Left lung (tissue), 10 donors: Measurements from ENCODE around the gene MLH1. TPM values are rescaled to one million over a fixed set of nuclear protein-coding genes. Genes with fewer than 3 reads are reported as not detected.

ENCODE experiments used
- ATAC-seq: fragments of 200-7000 bp; cut with Tn5 transposase; one replicate; pipeline ENCODE4 v1.9.1; 2020; ENCODE audit warnings: moderate library complexity
- DNase-seq, 4 donors: peaks; one replicate each; pipeline ENCODE4 v3.0.0-alpha.2; 2013 to 2020
- H3K27ac ChIP-seq, 2 donors: fragments of 200-600 bp; sonication (generic) in 1 of 2; one replicate each; pipeline versions ENCODE4 v1.5.0 to v1.8.0; 2020 to 2021
- H3K27me3 ChIP-seq, 2 donors: fragments of 200-600 bp; sonication (generic) in 1 of 2; one replicate each; pipeline versions ENCODE4 v1.5.0 to v1.8.0; 2020 to 2021
- H3K36me3 ChIP-seq, 2 donors: fragments of 200-600 bp; sonication (generic) in 1 of 2; one replicate each; pipeline versions ENCODE4 v1.5.0 to v1.8.0; 2020 to 2021
- H3K4me1 ChIP-seq, 2 donors: fragments of 200-600 bp; one replicate each; pipeline ENCODE4 v1.8.0; 2021
- H3K4me3 ChIP-seq, 2 donors: fragments of 200-600 bp; sonication (generic) in 1 of 2; one replicate each; pipeline versions ENCODE4 v1.5.0 to v1.8.0; 2020 to 2021; ENCODE audit warnings: mild to moderate bottlenecking in 1 of 2
- H3K9me3 ChIP-seq, 2 donors: fragments of 200-600 bp; sonication (generic) in 1 of 2; one replicate each; pipeline versions ENCODE4 v1.5.0 to v1.8.0; 2020 to 2021
- intact Hi-C, 2 donors: fragments of 100-400 bp; cut with DNase I; formaldehyde crosslinking; loops; one replicate each; pipeline versions ENCODE4 v1.11.2 to v1.14.2; 2022
- polyA plus RNA-seq, 6 donors: library from polyadenylated mRNA; unstranded; fragments of 120-200 nt; gene quantifications; one replicate each; pipeline ENCODE4 v1.2.1, GENCODE V29; 2013; ENCODE audit not compliant: insufficient read length in 6 of 6
- total RNA-seq, 2 donors: library from RNA; stranded (reverse); fragmentation: NEBNext Ultra II Directional; extraction: Animal tissue kit (Norgen Biotek cat#: 25700); gene quantifications; one replicate each; pipeline ENCODE4 v1.2.1, GENCODE V29; 2021
- TF ChIP-seq, protein P1 (sequence below), 2 donors: fragments of 200-600 bp; sonication (generic) in 1 of 2; IDR thresholded peaks; one replicate each; pipeline versions ENCODE4 v1.5.0 to v1.8.0; 2021; ENCODE audit warnings: antibody characterized with exemption in 2 of 2
- donor health status: DM: no; HTN: yes; CAD: no.
- donor health status: DM: no; HTN: no; CAD: no.

The MLH1 gene
- total and polyA plus RNA-seq, 8 donors, result 26.1 to 68.5 (median 56.9) TPM

DNA sequence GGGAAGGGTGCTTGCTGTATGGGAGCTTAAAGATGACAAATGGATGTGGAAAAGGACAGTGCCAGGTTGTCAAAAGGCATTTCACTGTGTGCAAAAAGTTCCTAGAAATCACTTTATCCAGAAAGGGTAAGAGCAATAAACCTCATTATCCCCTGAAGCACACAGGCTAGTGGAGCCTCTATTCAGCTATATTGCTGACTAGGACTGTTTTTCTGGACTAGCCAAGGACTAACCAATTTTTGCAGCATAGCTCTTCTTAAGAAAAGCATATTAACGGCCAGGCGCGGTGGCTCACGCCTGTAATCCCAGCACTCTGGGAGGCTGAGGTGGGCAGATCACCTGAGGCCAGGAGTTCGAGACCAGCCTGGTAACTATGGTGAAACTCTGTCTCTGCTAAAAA lies 64.8 kb downstream of the MLH1 start:
- peaks cover 0 to 91% of the 10 kb centered on the region in 2 donors for H3K36me3 ChIP-seq
- H3K4me3 ChIP-seq, result no peak overlapping the region
- peaks cover 6 to 24% of the 10 kb centered on the region in 2 donors for H3K4me1 ChIP-seq
- TF ChIP-seq, protein P1, sequence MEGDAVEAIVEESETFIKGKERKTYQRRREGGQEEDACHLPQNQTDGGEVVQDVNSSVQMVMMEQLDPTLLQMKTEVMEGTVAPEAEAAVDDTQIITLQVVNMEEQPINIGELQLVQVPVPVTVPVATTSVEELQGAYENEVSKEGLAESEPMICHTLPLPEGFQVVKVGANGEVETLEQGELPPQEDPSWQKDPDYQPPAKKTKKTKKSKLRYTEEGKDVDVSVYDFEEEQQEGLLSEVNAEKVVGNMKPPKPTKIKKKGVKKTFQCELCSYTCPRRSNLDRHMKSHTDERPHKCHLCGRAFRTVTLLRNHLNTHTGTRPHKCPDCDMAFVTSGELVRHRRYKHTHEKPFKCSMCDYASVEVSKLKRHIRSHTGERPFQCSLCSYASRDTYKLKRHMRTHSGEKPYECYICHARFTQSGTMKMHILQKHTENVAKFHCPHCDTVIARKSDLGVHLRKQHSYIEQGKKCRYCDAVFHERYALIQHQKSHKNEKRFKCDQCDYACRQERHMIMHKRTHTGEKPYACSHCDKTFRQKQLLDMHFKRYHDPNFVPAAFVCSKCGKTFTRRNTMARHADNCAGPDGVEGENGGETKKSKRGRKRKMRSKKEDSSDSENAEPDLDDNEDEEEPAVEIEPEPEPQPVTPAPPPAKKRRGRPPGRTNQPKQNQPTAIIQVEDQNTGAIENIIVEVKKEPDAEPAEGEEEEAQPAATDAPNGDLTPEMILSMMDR (IDR thresholded peaks at IDR 0.05), result no peak
- ATAC-seq, result no peak
- DNase-seq, result no peak
- H3K9me3 ChIP-seq, result no peaks in the 10 kb centered on the region
- H3K27me3 ChIP-seq, result no peaks in the 10 kb centered on the region
- H3K27ac ChIP-seq, result no peak overlapping the region
- intact Hi-C loops, result no loop called here

- H3K27ac ChIP-seq, result no peak overlapping the region
- peaks cover 0 to 67% of the 10 kb centered on the region in 2 donors for H3K36me3 ChIP-seq
- intact Hi-C loops, result no loop called here
- no peak for ATAC-seq
- DNase-seq, result no peak
- no peaks in the 10 kb centered on the region for H3K27me3 ChIP-seq
- peaks cover 4 to 7% of the 10 kb centered on the region in 2 donors for H3K4me1 ChIP-seq
- TF ChIP-seq, protein P1 (IDR thresholded peaks at IDR 0.05), result no peak
- H3K9me3 ChIP-seq, result no peaks in the 10 kb centered on the region
- no peak overlapping the region for H3K4me3 ChIP-seq
Observed at GRCh38 chr3:37064747-37065146, 71.4 kb downstream of the MLH1 start.

GRCh38 chr3:37067577-37067976 lies 74.3 kb downstream of the MLH1 start:
- H3K36me3 ChIP-seq, result peaks cover 0 to 53% of the 10 kb centered on the region in 2 donors
- DNase-seq, result no peak
- H3K9me3 ChIP-seq, result no peaks in the 10 kb centered on the region
- intact Hi-C loops, result no loop called here
- H3K4me1 ChIP-seq, result peaks cover 0 to 4% of the 10 kb centered on the region in 2 donors
- H3K27me3 ChIP-seq, result no peaks in the 10 kb centered on the region
- no peak for ATAC-seq
- TF ChIP-seq, protein P1 (IDR thresholded peaks at IDR 0.05), result no peak
- H3K4me3 ChIP-seq, result no peak overlapping the region
- no peak overlapping the region for H3K27ac ChIP-seq

- Histone ChIP-seq H3K4me3 (no peak overlapping the region), H3K27me3 (no peaks in the 10 kb centered on the region), H3K36me3 (peaks cover 0 to 48% of the 10 kb centered on the region in 2 donors), H3K9me3 (no peaks in the 10 kb centered on the region), H3K4me1 (peaks cover 4% of the 10 kb centered on the region in 2 donors), H3K27ac (no peak overlapping the region)
- TF ChIP-seq, protein P1 (IDR thresholded peaks at IDR 0.05), result no peak
- DNase-seq, result no peak
- no peak for ATAC-seq
- intact Hi-C loops, result no loop called here
Observed at GRCh38 chr3:37068031-37068430, 74.7 kb downstream of the MLH1 start.

DNA sequence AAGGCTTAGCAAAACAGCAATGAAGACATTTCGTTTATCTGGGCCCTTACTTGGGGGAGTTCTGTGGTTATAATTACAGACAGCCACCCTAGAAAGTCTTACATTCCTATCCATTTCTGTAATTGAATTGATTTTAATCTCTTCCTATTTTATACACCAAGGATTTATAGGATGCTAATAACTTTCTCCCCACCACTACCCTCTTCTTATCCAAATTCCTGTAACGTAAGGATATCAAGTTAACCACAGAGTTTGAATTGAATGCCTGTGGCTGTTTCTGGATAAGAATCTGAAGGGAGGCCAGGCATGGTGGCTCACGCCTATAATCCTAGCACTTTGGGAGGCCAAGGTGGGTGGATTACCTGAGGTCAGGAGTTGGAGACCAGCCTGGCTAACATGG lies 78.6 kb downstream of the MLH1 start:
- intact Hi-C loops, result no loop called here
- ATAC-seq, result no peak
- Histone ChIP-seq H3K9me3 (no peaks in the 10 kb centered on the region), H3K4me3 (no peak overlapping the region), H3K27me3 (no peaks in the 10 kb centered on the region), H3K27ac (no peak overlapping the region), H3K4me1 (peaks cover 4 to 5% of the 10 kb centered on the region in 2 donors), H3K36me3 (peaks cover 0 to 45% of the 10 kb centered on the region in 2 donors)
- no peak for DNase-seq
- TF ChIP-seq, protein P1 (IDR thresholded peaks at IDR 0.05), result no peak
